HG03442 (cell line): ENCODE results near the gene PRIM1.
"Not testable (repeated sequence)": the region's sequence is repeated elsewhere in the genome, so short reads cannot be mapped to it uniquely, and the experiment has no call there.

Experiments
- ATAC-seq: cut with Tn5 transposase; IDR thresholded peaks from one replicate; pipeline ENCODE4 v1.9.1; 2021; ENCODE audit warnings: mild to moderate bottlenecking, moderate library complexity; ENCODE audit not compliant: unreplicated experiment

The PRIM1 gene

GRCh38 chr12:56718636-56719035, 33.5 kb downstream of the PRIM1 start:
- no peak for ATAC-seq

- ATAC-seq = no peak
These were observed 34.0 kb downstream of the PRIM1 start for GRCh38 chr12:56718149-56718548.

GRCh38 chr12:56716933-56717880, 34.9 kb downstream of the PRIM1 start:
- no peak for ATAC-seq

GRCh38 chr12:56716458-56716857, 35.7 kb downstream of the PRIM1 start:
- ATAC-seq = no peak

GRCh38 chr12:56715798-56716197, 36.3 kb downstream of the PRIM1 start:
- ATAC-seq = no peak

- no peak for ATAC-seq
These were observed 37.6 kb downstream of the PRIM1 start for GRCh38 chr12:56714431-56714929.

- no peak for ATAC-seq
These were observed 38.8 kb downstream of the PRIM1 start for GRCh38 chr12:56713345-56713744.

- ATAC-seq = no peak
These were observed 42.3 kb downstream of the PRIM1 start for GRCh38 chr12:56709759-56710376.

GRCh38 chr12:56704522-56704921, 47.6 kb downstream of the PRIM1 start:
- not testable (repeated sequence) for ATAC-seq

GRCh38 chr12:56699020-56699661, 53.0 kb downstream of the PRIM1 start:
- ATAC-seq = no peak

GRCh38 chr12:56695327-56696101, 56.6 kb downstream of the PRIM1 start:
- no peak for ATAC-seq

GRCh38 chr12:56694161-56694560, 58.0 kb downstream of the PRIM1 start:
- ATAC-seq = no peak

- ATAC-seq = no peak
These were observed 63.3 kb downstream of the PRIM1 start for GRCh38 chr12:56688846-56689109.

GRCh38 chr12:56688129-56688845, 63.8 kb downstream of the PRIM1 start, which contains the start of gene PTGES3:
Gene PTGES3, minus strand, starts transcription at chr12:56688284. Its CDS starts 285 bp downstream, at chr12:56687999.
- peak; percentile 64 for ATAC-seq

- ATAC-seq = no peak
These were observed 64.6 kb downstream of the PRIM1 start for GRCh38 chr12:56687223-56688128.

- no peak for ATAC-seq
These were observed 67.3 kb downstream of the PRIM1 start for GRCh38 chr12:56684745-56685359.

GRCh38 chr12:56682323-56682722, 69.8 kb downstream of the PRIM1 start:
- no peak for ATAC-seq
